Embryonic facial prominence (tissue), 1 donor: Measurements from ENCODE around the gene RGS1.

ENCODE experiments used
- DNase-seq: peaks from one replicate; pipeline ENCODE4 v3.0.0-alpha.2; 2016; ENCODE audit errors: extremely low spot score

RGS1 gene

GRCh38 chr1:192581131-192581927, 5.8 kb downstream of the RGS1 start:
- no peak for DNase-seq

- no peak for DNase-seq
These were observed 9.3 kb downstream of the RGS1 start for GRCh38 chr1:192584866-192585265.

GRCh38 chr1:192587386-192588266, 12.1 kb downstream of the RGS1 start:
- no peak for DNase-seq

GRCh38 chr1:192588546-192588945, 13.0 kb downstream of the RGS1 start:
- DNase-seq: no peak

GRCh38 chr1:192589813-192590212, 14.2 kb downstream of the RGS1 start:
- no peak for DNase-seq

- no peak for DNase-seq
These were observed 16.9 kb downstream of the RGS1 start for GRCh38 chr1:192592517-192592916.

GRCh38 chr1:192592981-192593708, 17.6 kb downstream of the RGS1 start:
- DNase-seq: no peak

- no peak for DNase-seq
These were observed 19.7 kb downstream of the RGS1 start for GRCh38 chr1:192595299-192595698.

GRCh38 chr1:192598589-192598988, 23.0 kb downstream of the RGS1 start:
- DNase-seq: no peak

- no peak for DNase-seq
These were observed 24.7 kb downstream of the RGS1 start for GRCh38 chr1:192600275-192600674.

GRCh38 chr1:192601143-192601542, 25.6 kb downstream of the RGS1 start:
- DNase-seq: no peak

- DNase-seq: no peak
These were observed 26.0 kb downstream of the RGS1 start for GRCh38 chr1:192601567-192601966.

- DNase-seq: no peak
These were observed 27.2 kb downstream of the RGS1 start for GRCh38 chr1:192602757-192603156.

- DNase-seq: no peak
These were observed 27.7 kb downstream of the RGS1 start for GRCh38 chr1:192603218-192603787.

- no peak for DNase-seq
These were observed 29.5 kb downstream of the RGS1 start for GRCh38 chr1:192604979-192605620.

GRCh38 chr1:192608671-192609070, 33.1 kb downstream of the RGS1 start:
- DNase-seq: no peak

GRCh38 chr1:192609110-192610079, 33.8 kb downstream of the RGS1 start:
- DNase-seq: no peak

GRCh38 chr1:192610112-192610889, 34.7 kb downstream of the RGS1 start:
- peak; percentile 39 for DNase-seq

- no peak for DNase-seq
These were observed 39.5 kb downstream of the RGS1 start for GRCh38 chr1:192615055-192615454.
